Measurements from ENCODE around the gene SDCBP2.

The SDCBP2 gene

DNA sequence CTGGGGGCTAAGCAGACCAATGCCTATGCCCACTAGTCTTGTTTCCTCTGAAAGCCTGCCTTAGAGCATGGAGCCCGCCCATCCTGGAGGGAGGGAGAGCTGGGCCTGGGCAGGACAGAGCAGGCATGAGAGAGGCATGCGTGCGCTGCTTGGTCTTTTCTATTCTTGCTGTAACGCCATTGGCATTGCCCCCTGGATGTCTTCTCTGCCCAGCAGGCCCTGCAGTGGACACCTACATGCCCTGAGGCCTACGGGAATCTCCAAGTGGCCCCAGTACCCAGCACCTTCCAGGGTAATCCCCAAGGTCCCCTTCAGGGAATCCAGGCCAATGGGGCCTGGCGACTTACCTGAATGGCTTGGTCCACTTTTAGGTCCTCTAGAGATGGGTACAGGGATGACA lies 8.9 kb downstream of the SDCBP2 start:
- Mint-ChIP-seq H3K9me3 (peaks cover 11% of the 10 kb centered on the region), H3K27me3 (peaks cover 4% of the 10 kb centered on the region), H3K36me3 (ENCODE audit: low read depth) (no peaks in the 10 kb centered on the region), H3K4me3 (no peak overlapping the region), H3K27ac (no peak overlapping the region), H3K4me1 (ENCODE audit: low read depth) (peaks cover 38% of the 10 kb centered on the region)
- intact Hi-C loops (cut with micrococcal nuclease), result no loop called here

DNA sequence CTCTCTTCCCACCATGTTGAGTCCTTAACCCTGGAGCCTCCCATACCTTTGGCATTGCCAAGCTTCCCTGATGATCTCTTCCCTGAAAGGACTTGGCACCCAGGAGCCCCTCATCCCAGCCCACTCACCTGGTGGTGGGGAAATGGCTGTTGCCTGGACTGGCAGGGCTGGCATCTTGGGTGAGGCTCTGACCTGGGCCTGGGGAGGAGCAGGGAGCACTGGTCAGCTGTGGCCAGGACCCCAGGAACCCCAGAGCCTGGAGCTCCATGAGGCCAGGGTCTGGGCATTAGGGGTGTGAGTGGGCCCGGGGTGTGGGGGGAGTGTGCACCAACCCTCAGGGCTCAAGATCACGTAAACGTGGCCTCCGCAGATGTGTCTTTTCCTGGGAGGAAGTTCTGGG lies 9.5 kb downstream of the SDCBP2 start:
- Mint-ChIP-seq H3K9me3 (peaks cover 11% of the 10 kb centered on the region), H3K27me3 (peaks cover 4% of the 10 kb centered on the region)

DNA sequence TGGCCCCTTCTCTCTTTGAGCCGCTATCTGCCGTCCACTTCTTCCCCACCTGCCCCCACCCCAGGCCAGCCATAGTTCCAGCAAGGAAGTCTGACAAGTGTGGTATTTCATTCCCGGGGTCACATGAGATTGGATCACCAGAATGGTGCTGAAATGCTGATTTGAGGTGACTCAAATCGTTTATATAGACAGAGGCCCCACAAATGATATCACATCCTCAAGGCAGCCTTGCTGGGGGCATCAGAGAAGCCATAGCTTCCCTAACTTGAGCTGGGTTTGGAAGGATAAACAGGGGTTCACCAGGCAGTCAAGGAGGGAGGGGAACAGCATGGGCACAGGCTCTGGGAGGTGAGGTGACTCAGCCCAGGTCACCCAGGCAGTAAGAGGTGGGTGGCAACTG lies 9.9 kb downstream of the SDCBP2 start:
- intact Hi-C loops (cut with micrococcal nuclease), result no loop called here
- Mint-ChIP-seq H3K36me3 (ENCODE audit: low read depth) (no peaks in the 10 kb centered on the region), H3K27ac (no peak overlapping the region), H3K9me3 (peaks cover 11% of the 10 kb centered on the region), H3K4me1 (ENCODE audit: low read depth) (peaks cover 38% of the 10 kb centered on the region), H3K4me3 (no peak overlapping the region), H3K27me3 (peaks cover 6% of the 10 kb centered on the region)

More for the DNA sequence above, 9.5 kb downstream of the SDCBP2 start:
- Mint-ChIP-seq H3K4me3 (no peak overlapping the region), H3K27ac (no peak overlapping the region), H3K4me1 (ENCODE audit: low read depth) (peaks cover 38% of the 10 kb centered on the region), H3K36me3 (ENCODE audit: low read depth) (no peaks in the 10 kb centered on the region)
- intact Hi-C loops (cut with micrococcal nuclease), result no loop called here

DNA sequence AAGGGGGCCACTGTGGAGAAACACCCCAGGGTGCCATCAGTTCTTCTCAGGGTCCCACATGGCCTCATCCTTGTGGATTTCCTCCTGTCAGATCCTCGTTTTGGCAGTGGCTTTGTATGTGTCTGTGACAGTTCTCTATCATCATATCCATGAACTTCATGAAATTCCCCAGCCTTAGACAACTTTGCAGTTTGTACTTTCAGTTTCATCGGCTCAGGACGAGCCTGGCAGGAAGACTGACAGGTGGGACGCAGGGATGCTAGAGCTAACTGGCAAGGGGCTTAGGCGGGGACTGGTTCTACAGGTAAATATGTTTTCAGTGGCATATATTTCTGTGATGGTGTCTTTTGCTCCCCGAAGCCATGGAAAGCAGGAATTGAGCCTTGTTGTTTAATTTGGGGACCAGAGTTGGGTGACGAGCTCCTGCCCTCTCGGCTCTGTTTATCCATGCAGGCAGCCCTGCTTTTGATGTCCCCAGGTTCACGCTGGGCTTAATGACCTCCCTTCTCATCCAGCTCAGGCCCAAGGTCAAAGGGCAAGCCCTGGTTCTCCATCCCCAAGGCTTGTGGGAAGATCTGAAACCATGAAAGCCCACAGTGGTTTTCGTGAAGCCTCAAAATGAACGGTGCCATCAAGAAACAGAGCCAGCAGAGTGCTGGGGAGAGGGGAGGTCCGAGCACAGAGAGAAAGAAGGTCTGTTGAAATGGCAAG lies 11.2 kb downstream of the SDCBP2 start:
- H3K27ac Mint-ChIP-seq, result no peak overlapping the region
- intact Hi-C loops (cut with micrococcal nuclease), result no loop called here
- peaks cover 11% of the 10 kb centered on the region for H3K9me3 Mint-ChIP-seq
- no peaks in the 10 kb centered on the region for H3K36me3 Mint-ChIP-seq (ENCODE audit: low read depth)
- peaks cover 33% of the 10 kb centered on the region for H3K4me1 Mint-ChIP-seq (ENCODE audit: low read depth)
- H3K4me3 Mint-ChIP-seq, result no peak overlapping the region
- peaks cover 8% of the 10 kb centered on the region for H3K27me3 Mint-ChIP-seq

DNA sequence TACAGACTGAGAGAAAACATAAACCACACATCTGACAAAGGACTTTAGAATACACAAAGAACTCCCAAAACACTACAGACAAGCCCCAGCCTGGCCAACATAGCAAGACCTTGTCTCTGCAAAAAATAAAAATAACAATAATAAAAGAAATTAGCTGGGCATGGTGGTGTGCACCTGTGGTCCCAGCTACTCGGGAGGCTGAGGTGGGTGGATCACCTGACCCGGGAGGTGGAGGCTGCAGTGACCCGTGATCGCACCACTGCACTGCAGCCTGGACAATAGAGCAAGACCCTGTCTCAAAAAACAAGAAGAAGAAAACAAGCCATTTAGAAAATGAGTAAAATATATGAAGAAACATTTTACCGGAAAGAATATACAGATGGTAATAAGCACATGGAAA lies 13.1 kb downstream of the SDCBP2 start:
- Mint-ChIP-seq H3K4me1 (ENCODE audit: low read depth) (peaks cover 23% of the 10 kb centered on the region), H3K4me3 (no peak overlapping the region), H3K27me3 (peaks cover 8% of the 10 kb centered on the region), H3K9me3 (peaks cover 4% of the 10 kb centered on the region), H3K36me3 (ENCODE audit: low read depth) (no peaks in the 10 kb centered on the region), H3K27ac (no peak overlapping the region)
- intact Hi-C loops (cut with micrococcal nuclease), result no loop called here

DNA sequence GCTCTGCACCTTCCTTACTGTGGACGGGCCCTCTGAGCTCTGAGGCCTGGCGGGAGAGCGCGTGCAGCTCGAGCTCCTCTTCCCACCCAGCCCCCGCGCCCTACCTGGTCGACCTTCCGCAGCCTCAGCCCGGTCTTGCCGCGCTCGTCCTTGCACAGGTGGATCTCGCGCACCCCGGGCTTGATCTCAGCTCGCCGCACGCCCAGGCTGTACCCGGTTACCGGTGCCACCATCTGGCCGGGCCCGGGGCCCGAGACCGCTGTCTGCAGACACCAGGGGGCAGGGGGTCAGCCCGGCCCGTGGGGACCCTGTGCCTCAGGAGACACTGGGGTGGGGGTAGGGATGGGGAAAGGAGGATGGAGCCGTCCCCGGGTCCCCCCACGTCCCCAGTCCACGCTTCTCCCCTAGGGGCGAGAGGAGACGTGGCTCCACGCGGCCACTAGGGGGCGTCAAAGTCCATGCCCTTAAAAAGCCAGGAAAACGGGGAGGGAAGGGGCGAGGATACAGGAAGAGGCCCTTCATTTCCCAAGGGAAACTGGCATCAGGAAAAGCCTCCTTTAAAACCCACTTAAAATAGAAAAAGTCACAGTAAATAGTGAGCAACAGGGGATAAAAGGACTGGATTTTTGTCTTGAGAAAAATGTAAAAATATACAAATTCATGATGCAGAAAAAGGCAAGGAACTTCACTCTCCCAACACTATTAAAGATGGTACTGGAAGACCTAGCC lies 15.5 kb downstream of the SDCBP2 start:
- Mint-ChIP-seq H3K27ac (no peak overlapping the region), H3K27me3 (peaks cover 8% of the 10 kb centered on the region), H3K9me3 (no peaks in the 10 kb centered on the region), H3K4me3 (no peak overlapping the region), H3K36me3 (ENCODE audit: low read depth) (no peaks in the 10 kb centered on the region), H3K4me1 (ENCODE audit: low read depth) (peaks cover 12% of the 10 kb centered on the region)
- intact Hi-C loops (cut with micrococcal nuclease), result loop anchor here (1.0 to 5.0 kb wide), 3 partner anchors 84 to 189 kb away; no protein-coding TSS in a partner anchor

DNA sequence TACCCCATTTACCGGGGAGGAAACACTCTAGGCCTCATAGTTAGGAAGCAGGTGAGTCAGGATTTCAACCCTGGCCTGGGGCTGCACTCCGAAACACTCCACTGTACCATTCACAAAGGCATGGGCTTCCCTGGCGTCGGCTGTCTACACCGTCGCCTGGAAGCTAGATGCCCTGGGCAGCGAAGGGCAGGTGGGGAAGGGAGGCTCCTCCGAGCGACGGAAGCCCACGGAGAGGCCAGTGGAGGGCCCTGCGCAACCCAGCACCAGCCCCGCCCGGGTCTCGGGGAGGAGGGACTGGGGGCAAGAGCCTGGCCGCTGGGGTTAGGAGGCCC lies 16.1 kb downstream of the SDCBP2 start:
- no peak overlapping the region for H3K27ac Mint-ChIP-seq
- H3K4me1 Mint-ChIP-seq (ENCODE audit: low read depth), result peaks cover 7% of the 10 kb centered on the region
- H3K27me3 Mint-ChIP-seq, result peaks cover 8% of the 10 kb centered on the region
- intact Hi-C loops (cut with micrococcal nuclease), result loop anchor here (1.0 to 5.0 kb wide), 3 partner anchors 84 to 189 kb away; no protein-coding TSS in a partner anchor
- H3K9me3 Mint-ChIP-seq, result no peaks in the 10 kb centered on the region
- H3K4me3 Mint-ChIP-seq, result no peak overlapping the region
- H3K36me3 Mint-ChIP-seq (ENCODE audit: low read depth), result no peaks in the 10 kb centered on the region

DNA sequence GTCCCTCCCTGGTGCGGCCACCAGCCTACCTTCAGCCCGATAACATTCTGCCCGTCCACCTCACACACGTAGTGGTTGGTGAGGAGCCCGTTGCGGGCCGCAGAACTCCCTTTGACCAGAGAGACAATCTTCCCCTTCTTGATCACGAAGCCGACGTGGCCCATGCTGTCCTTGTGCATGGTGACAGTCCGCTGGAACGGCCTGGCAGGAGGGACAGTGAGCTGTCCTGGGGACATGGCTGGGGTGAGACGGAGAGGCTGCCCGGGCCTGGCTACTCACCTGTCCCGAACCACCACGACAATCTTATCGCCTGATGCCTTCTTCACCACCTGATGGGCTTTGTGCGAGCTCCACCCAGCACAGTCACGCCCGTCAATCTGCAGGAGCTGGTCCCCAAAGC lies 16.6 kb downstream of the SDCBP2 start:
- no peaks in the 10 kb centered on the region for H3K36me3 Mint-ChIP-seq (ENCODE audit: low read depth)
- H3K4me1 Mint-ChIP-seq (ENCODE audit: low read depth), result peaks cover 1% of the 10 kb centered on the region
- peaks cover 8% of the 10 kb centered on the region for H3K27me3 Mint-ChIP-seq
- intact Hi-C loops (cut with micrococcal nuclease), result loop anchor here (5.0 kb wide), 2 partner anchors 85 to 190 kb away; no protein-coding TSS in a partner anchor
- H3K4me3 Mint-ChIP-seq, result no peak overlapping the region
- H3K9me3 Mint-ChIP-seq, result no peaks in the 10 kb centered on the region
- H3K27ac Mint-ChIP-seq, result no peak overlapping the region

DNA sequence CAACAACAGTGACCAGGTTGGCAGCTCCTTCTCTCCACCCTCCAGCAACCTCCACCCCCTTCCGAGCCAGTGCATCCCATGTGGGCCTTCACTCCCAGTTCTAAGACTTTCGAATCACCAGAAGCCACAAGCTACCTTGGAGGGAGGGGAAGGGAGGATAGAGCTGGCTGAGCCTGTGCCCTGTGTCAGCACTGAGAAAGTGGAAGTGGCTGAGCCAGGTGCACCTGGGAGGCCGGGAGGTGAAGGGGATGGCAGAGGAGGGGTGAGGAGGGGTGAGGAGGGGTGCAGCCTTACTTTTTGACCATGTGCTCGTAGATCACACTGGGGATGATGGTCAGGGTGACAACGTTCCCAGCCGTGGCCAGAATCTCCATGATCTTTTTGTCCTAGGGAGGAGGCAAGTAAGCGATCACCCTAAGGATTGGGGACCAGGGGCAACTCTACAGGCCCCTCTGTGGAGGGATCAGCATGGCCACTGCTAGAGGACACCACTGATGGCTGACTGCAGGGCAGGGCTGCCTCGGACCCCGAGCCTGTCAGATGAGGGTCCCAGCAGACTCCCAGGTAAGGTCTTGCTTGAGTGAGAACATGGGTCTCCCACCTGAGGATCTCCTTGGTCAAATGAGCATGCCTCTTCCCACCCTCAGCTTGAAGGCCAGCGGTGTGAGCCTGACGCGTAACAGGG lies 18.3 kb downstream of the SDCBP2 start:
- no peaks in the 10 kb centered on the region for H3K9me3 Mint-ChIP-seq
- intact Hi-C loops (cut with micrococcal nuclease), result loop anchor here (5.0 kb wide), 2 partner anchors 87 to 192 kb away; no protein-coding TSS in a partner anchor
- no peaks in the 10 kb centered on the region for H3K36me3 Mint-ChIP-seq (ENCODE audit: low read depth)
- no peaks in the 10 kb centered on the region for H3K4me1 Mint-ChIP-seq (ENCODE audit: low read depth)
- peaks cover 8% of the 10 kb centered on the region for H3K27me3 Mint-ChIP-seq
- H3K4me3 Mint-ChIP-seq, result no peak overlapping the region
- no peak overlapping the region for H3K27ac Mint-ChIP-seq

DNA sequence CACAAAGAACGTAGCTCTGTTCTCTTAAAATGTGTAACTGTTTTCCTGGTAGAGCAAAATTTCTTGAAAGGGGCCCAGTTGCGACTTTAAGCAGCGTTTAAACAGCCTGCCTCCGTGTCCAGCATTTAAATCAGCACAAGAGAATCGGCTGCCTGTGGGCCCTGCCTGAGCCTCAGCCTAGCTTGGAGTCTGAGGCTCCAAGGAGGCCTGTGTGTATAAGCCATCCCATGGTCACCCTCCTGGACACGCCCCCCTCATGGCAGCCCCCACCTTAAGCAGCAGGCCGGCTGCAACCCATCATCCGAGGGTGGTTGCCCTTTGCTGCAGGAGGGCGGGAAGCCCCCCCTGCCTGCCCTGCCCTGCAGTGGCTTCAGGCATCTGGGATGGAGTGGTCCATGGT lies 18.9 kb downstream of the SDCBP2 start:
- intact Hi-C loops (cut with micrococcal nuclease), result loop anchor here (5.0 kb wide), 2 partner anchors 87 to 192 kb away; no protein-coding TSS in a partner anchor
- Mint-ChIP-seq H3K36me3 (ENCODE audit: low read depth) (no peaks in the 10 kb centered on the region), H3K27ac (no peak overlapping the region), H3K4me1 (ENCODE audit: low read depth) (no peaks in the 10 kb centered on the region), H3K9me3 (no peaks in the 10 kb centered on the region), H3K4me3 (no peak overlapping the region), H3K27me3 (peaks cover 5% of the 10 kb centered on the region)

DNA sequence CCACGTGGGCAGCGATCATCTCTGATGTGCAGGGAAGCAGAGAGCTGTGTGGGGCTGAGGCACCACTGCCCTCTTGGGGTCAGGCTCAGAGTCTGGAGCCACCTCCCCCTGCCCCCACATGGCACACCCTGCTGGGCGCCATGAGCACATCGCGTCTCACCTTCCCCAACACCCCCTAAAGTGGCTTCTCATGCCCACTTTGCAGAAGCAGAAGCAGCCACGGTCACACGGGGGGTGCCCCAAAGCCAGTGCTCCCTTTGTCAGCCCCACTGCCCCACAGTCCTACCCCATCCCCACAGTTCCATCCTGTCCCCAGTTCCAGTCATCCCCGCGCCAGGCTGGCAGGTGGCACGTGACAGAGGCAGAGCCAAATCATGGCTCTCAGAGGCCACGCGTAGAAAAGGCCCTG lies 19.5 kb downstream of the SDCBP2 start:
- intact Hi-C loops (cut with micrococcal nuclease), result no loop called here
- H3K4me1 Mint-ChIP-seq (ENCODE audit: low read depth), result no peaks in the 10 kb centered on the region
- H3K36me3 Mint-ChIP-seq (ENCODE audit: low read depth), result no peaks in the 10 kb centered on the region
- peaks cover 4% of the 10 kb centered on the region for H3K27me3 Mint-ChIP-seq
- no peaks in the 10 kb centered on the region for H3K9me3 Mint-ChIP-seq
- no peak overlapping the region for H3K4me3 Mint-ChIP-seq
- H3K27ac Mint-ChIP-seq, result no peak overlapping the region

DNA sequence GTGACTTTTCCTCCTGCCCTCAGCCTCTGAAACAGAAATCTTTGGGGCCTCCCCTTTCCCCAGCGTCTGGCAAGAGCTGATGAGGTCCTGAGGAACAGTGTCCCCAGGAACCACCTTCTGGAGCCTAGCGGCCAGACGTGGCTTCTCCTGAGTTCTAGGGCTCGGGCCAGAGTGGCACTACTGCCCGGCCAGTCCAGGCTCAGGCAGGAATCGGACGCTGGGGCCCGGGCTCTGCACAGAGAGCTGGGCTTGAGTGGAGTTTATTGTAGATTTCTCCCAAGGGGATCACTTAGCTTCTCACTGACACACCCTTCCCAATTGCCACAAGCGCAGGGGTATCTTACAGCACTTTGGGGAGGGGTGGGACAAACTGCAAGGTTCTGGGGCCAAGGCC lies 20.2 kb downstream of the SDCBP2 start:
- Mint-ChIP-seq H3K4me1 (ENCODE audit: low read depth) (no peaks in the 10 kb centered on the region), H3K27ac (no peak overlapping the region), H3K27me3 (peaks cover 2% of the 10 kb centered on the region), H3K9me3 (no peaks in the 10 kb centered on the region), H3K4me3 (no peak overlapping the region), H3K36me3 (ENCODE audit: low read depth) (no peaks in the 10 kb centered on the region)
- intact Hi-C loops (cut with micrococcal nuclease), result no loop called here

DNA sequence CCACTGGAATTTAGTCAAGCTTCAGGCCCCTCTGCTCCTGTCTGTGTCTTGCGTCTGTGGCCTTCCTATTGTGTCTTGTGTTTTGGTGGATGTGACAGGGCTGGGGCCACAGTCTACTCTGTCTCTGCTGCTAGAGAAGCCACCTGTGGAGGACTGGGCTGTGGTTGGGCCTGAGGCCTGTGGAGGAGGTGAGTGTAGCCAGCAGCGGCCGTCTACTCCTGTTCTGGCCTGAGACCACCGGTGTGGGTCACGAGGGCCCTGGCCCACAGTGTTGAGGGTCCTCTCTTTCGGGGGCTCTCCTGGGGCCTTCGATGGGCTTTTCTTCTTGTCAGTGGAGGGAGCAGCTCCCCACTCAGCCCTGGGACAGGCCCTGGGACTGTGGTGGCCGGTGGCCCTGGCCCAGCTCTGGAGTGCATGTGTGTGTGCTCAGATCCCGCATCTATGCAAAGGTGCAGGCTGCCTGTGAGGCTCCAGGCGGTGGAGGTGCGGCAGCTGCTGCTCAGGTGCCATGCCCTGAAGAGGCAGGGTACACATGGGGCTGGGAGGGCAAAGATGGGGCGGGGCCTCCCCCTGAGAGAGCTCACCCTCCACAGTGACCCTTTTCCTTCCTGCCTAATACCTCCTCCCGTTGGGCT lies 20.8 kb downstream of the SDCBP2 start:
- Mint-ChIP-seq H3K27me3 (peaks cover 2% of the 10 kb centered on the region), H3K4me1 (ENCODE audit: low read depth) (no peaks in the 10 kb centered on the region), H3K4me3 (no peak overlapping the region), H3K27ac (no peak overlapping the region), H3K36me3 (ENCODE audit: low read depth) (no peaks in the 10 kb centered on the region), H3K9me3 (no peaks in the 10 kb centered on the region)
- intact Hi-C loops (cut with micrococcal nuclease), result no loop called here

DNA sequence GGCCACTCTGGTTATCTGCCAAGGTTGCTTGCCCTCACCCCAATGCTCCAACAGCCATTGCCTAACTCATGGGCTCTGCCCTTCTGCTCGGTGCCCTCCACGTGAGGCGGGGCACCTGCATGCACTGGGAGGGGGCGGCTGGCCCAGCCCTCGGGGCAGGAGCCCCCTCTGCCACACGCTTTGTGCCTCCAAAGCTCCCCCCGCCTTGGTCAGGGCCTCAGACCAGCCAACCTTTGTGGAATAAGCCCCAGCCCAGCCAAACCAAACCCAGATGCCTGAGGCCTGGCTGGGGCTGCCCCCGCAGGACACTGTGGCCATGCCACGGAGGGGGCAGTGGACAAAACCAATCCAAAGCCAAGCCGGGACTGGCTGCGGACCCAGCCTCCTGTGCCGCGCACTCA lies 21.4 kb downstream of the SDCBP2 start:
- no peak overlapping the region for H3K4me3 Mint-ChIP-seq
- H3K27ac Mint-ChIP-seq, result no peak overlapping the region
- no peaks in the 10 kb centered on the region for H3K9me3 Mint-ChIP-seq
- intact Hi-C loops (cut with micrococcal nuclease), result no loop called here
- H3K4me1 Mint-ChIP-seq (ENCODE audit: low read depth), result no peaks in the 10 kb centered on the region
- H3K36me3 Mint-ChIP-seq (ENCODE audit: low read depth), result no peaks in the 10 kb centered on the region
- no peaks in the 10 kb centered on the region for H3K27me3 Mint-ChIP-seq
